Neuronal stem cell (in vitro differentiated cells): ENCODE data around the gene SHISA4.

ENCODE experiments used
- DNase-seq: peaks from one replicate; pipeline ENCODE4 v3.0.0-alpha.2; 2013; ENCODE audit warnings: low spot score
- H2AFZ ChIP-seq: one replicate; pipeline ENCODE4 v1.6.1; 2013; ENCODE audit warnings: mild to moderate bottlenecking, low read length, inconsistent platforms
- H2AK5ac ChIP-seq: 2 replicates; pipeline ENCODE4 v1.6.1; 2013; ENCODE audit warnings: low read depth, mild to moderate bottlenecking, inconsistent platforms, low read length, moderate library complexity, mixed read lengths
- H2BK120ac ChIP-seq: 2 replicates; pipeline ENCODE4 v1.6.1; 2013; ENCODE audit warnings: low read depth, mild to moderate bottlenecking, inconsistent platforms, low read length, moderate library complexity, mixed read lengths
- H2BK12ac ChIP-seq: one replicate; pipeline ENCODE4 v1.6.1; 2013; ENCODE audit warnings: low read length, inconsistent platforms
- H2BK15ac ChIP-seq: 2 replicates; pipeline ENCODE4 v1.6.1; 2013; ENCODE audit warnings: mild to moderate bottlenecking, low read length, inconsistent platforms, mixed read lengths
- H2BK5ac ChIP-seq: one replicate; pipeline ENCODE4 v1.6.1; 2013; ENCODE audit warnings: inconsistent platforms, mild to moderate bottlenecking, low read length, moderate library complexity
- H3K14ac ChIP-seq: one replicate; pipeline ENCODE4 v1.6.1; 2013; ENCODE audit warnings: low read length, inconsistent platforms
- H3K18ac ChIP-seq: 2 replicates; pipeline ENCODE4 v1.6.1; 2013; ENCODE audit warnings: low read length, inconsistent platforms
- H3K23ac ChIP-seq: 2 replicates; pipeline ENCODE4 v1.6.1; 2013; ENCODE audit warnings: low read depth, mild to moderate bottlenecking, mixed read lengths, low read length, inconsistent platforms; ENCODE audit not compliant: poor library complexity
- H3K27ac ChIP-seq: replicated peaks from 3 replicates; pipeline ENCODE4 v1.5.1; 2013; ENCODE audit warnings: low read length, inconsistent platforms
- H3K27me3 ChIP-seq, 3 experiments: 2 replicates each; pipeline ENCODE4 v1.6.1; 2013; ENCODE audit warnings: low read length in 3 of 3, mild to moderate bottlenecking in 2 of 3, inconsistent platforms in 1 of 3, low read depth in 1 of 3, mixed read lengths in 1 of 3, moderate library complexity in 1 of 3; ENCODE audit not compliant: control insufficient read depth in 3 of 3, insufficient read depth in 3 of 3
- H3K36me3 ChIP-seq, 2 donors: replicated peaks in 1 of 2; 2 replicates each; pipeline ENCODE4 v1.6.1; 2013; ENCODE audit warnings: low read length in 2 of 2; ENCODE audit not compliant: control insufficient read depth in 2 of 2, insufficient read depth in 2 of 2
- H3K4ac ChIP-seq: 2 replicates; pipeline ENCODE4 v1.6.1; 2013; ENCODE audit warnings: inconsistent platforms, mild to moderate bottlenecking, low read length, moderate library complexity
- H3K4me1 ChIP-seq, 2 donors: 1 replicate in 1 of 2; 2 replicates in 1 of 2; pipeline ENCODE4 v1.6.1; 2013; ENCODE audit warnings: low read length in 2 of 2, low read depth in 1 of 2; ENCODE audit not compliant: control insufficient read depth in 2 of 2, insufficient read depth in 1 of 2
- H3K4me2 ChIP-seq: one replicate; pipeline ENCODE4 v1.6.1; 2013; ENCODE audit warnings: mild to moderate bottlenecking, low read length, inconsistent platforms; ENCODE audit not compliant: insufficient read depth, poor library complexity, severe bottlenecking
- H3K4me3 ChIP-seq, 2 donors: 2 replicates each; pipeline ENCODE4 v1.5.1; 2013; ENCODE audit warnings: low read length in 2 of 2, mild to moderate bottlenecking in 2 of 2, inconsistent platforms in 1 of 2, moderate library complexity in 1 of 2
- H3K79me1 ChIP-seq: one replicate; pipeline ENCODE4 v1.6.1; 2013; ENCODE audit warnings: low read depth, mild to moderate bottlenecking, inconsistent platforms, low read length, moderate library complexity
- H3K9ac ChIP-seq: one replicate; pipeline ENCODE4 v1.6.1; 2013; ENCODE audit warnings: mild to moderate bottlenecking, low read depth, low read length, inconsistent platforms; ENCODE audit not compliant: poor library complexity
- H3K9me3 ChIP-seq, 2 donors: replicated peaks in 1 of 2; 2 replicates each; pipeline versions ENCODE3 to v1.6.1; 2013; ENCODE audit warnings: low read length in 2 of 2, mild to moderate bottlenecking in 2 of 2, inconsistent platforms in 1 of 2, low read depth in 1 of 2, mixed read lengths in 1 of 2, moderate library complexity in 1 of 2; ENCODE audit not compliant: control insufficient read depth in 2 of 2, insufficient read depth in 1 of 2
- H4K8ac ChIP-seq: one replicate; pipeline ENCODE4 v1.6.1; 2013; ENCODE audit warnings: low read depth, mild to moderate bottlenecking, inconsistent platforms, low read length, moderate library complexity
- H4K91ac ChIP-seq: one replicate; pipeline ENCODE4 v1.6.1; 2013; ENCODE audit warnings: low read length, low read depth, mild to moderate bottlenecking, inconsistent platforms; ENCODE audit not compliant: poor library complexity
- WGBS, 2 donors: extraction: QIAGEN DNeasy Blood & Tissue Kit; methylation state at CpG; one replicate each; pipeline ENCODE4 v1.1.7; 2013; ENCODE audit warnings: missing lambda C conversion rate in 2 of 2, mixed read lengths in 1 of 2; ENCODE audit not compliant: insufficient read length in 2 of 2, insufficient replicate concordance in 1 of 2; ENCODE audit errors: extremely low coverage in 2 of 2; 5-methylcytosine and 5-hydroxymethylcytosine counted together

SHISA4 gene

DNA sequence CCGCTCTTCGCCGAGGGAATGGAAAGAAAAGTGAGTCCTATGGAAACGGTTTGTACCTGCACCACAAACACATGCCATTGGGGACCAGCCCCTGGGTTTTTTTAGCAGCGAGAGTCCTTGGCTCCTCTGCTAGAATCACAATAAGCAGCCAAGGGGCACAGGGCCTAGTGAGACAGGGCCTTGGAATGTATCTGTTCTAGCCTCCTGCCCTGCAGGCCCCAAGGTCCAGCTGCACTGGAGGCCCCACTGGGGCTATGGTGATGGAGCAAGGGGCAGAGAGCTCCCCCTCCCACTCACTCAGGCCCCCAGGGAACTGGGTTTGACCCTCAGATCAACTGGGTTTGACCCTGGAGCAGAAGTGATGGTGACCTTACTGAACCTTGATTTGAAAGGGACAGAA is 14.4 kb downstream of the SHISA4 start:
- Histone ChIP-seq H2BK15ac (no peak overlapping the region), H3K4ac (no peak overlapping the region), H4K8ac (no peak overlapping the region), H3K9ac (no peak overlapping the region), H3K18ac (peak overlapping the region; percentile 1), H2AK5ac (peak overlapping the region; percentile 21), H3K14ac (no peak overlapping the region), H4K91ac (no peak overlapping the region), H3K79me1 (no peaks in the 10 kb centered on the region), H2BK120ac (no peak overlapping the region), H2AFZ (peak overlapping the region; percentile 26), H2BK12ac (no peak overlapping the region), H3K4me1 (peaks cover 6 to 9% of the 10 kb centered on the region in 2 donors), H3K9me3 (peaks cover 0 to 4% of the 10 kb centered on the region in 2 donors), H2BK5ac (no peak overlapping the region), H3K4me3 (no peak overlapping the region), H3K27ac (no peak overlapping the region), H3K27me3 (peaks cover 0 to 30% (median 3%) of the 10 kb centered on the region in 3 experiments), H3K36me3 (no peaks in the 10 kb centered on the region), H3K23ac (no peak overlapping the region), H3K4me2 (no peak overlapping the region)
- no CpG with 5 or more reads among the region's 5 CpGs for WGBS, 2 donors
- DNase-seq = no peak

DNA sequence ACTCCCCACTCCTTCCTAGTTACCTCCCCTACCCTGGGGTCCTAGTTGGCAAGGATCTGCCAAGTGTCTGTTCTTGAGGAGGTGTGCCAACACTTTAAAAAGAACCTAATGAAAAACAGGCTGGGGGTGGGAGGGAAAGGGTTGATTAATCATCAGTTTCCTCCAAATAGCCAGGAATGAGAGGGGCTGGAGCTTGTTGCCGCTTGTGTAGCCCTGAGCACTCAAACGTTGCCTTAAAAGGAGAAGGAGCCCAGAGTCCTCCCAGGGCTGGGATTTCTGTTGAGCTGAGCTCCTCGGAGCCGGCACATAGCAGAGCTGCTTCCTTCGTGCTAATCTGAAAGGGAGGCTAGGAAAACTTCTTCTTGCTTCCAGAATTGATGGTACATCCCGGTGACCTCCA is 15.9 kb downstream of the SHISA4 start:
- H3K79me1 ChIP-seq = no peaks in the 10 kb centered on the region
- H3K27ac ChIP-seq = no peak overlapping the region
- no peak overlapping the region for H2BK12ac ChIP-seq
- peaks cover 0 to 27% (median 1%) of the 10 kb centered on the region in 3 experiments for H3K27me3 ChIP-seq
- no peak overlapping the region for H3K23ac ChIP-seq
- H3K4ac ChIP-seq = no peak overlapping the region
- H2BK120ac ChIP-seq = no peak overlapping the region
- no peak overlapping the region for H3K4me3 ChIP-seq
- peaks cover 6 to 9% of the 10 kb centered on the region in 2 donors for H3K4me1 ChIP-seq
- H2BK15ac ChIP-seq = no peak overlapping the region
- no peak overlapping the region for H4K91ac ChIP-seq
- no peak overlapping the region for H3K18ac ChIP-seq
- no peak overlapping the region for H4K8ac ChIP-seq
- no peak for DNase-seq
- no peak overlapping the region for H3K14ac ChIP-seq
- H2AK5ac ChIP-seq = no peak overlapping the region
- no CpG with 5 or more reads among the region's 6 CpGs for WGBS, 2 donors
- H3K9ac ChIP-seq = no peak overlapping the region
- H3K4me2 ChIP-seq = no peak overlapping the region
- no peaks in the 10 kb centered on the region for H3K36me3 ChIP-seq
- H2AFZ ChIP-seq = peak overlapping the region; percentile 28
- no peak overlapping the region for H2BK5ac ChIP-seq
- H3K9me3 ChIP-seq = peaks cover 0 to 4% of the 10 kb centered on the region in 2 donors

DNA sequence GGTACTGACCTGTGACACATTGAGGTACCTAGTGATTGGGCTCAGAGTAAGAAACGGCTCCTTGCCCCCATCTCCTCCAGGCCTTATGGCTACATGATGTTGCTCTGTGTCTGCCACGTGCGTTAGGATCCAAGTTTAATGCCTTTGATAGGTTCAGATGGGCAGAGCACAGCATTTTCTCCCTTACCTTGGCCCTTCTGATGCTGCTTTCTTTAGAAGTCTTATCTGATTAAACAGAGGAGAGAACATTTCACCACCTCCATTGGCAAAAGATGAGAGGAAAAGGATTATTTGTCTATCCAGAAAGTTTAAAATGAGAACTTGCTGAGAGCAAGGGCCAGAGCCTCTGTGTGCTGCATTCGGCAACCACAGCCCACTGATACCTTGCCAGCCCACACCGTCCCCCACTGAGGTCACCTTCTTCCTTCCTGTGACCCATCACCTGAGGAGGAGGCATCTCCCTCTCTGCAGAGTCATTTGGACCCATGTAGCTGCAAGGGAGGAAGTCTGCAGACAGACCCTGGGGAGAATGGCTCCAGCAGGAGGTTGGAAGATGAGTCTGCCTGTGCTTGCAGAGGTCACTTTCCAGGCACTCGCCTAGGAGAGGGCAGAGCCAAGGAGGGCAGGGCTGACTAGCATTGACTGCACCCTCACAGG is 16.7 kb downstream of the SHISA4 start:
- H2BK12ac ChIP-seq = no peak overlapping the region
- H3K14ac ChIP-seq = no peak overlapping the region
- peaks cover 0 to 4% of the 10 kb centered on the region in 2 donors for H3K9me3 ChIP-seq
- H3K4ac ChIP-seq = no peak overlapping the region
- H2BK15ac ChIP-seq = no peak overlapping the region
- no peak overlapping the region for H4K91ac ChIP-seq
- no peak overlapping the region for H2BK5ac ChIP-seq
- H3K23ac ChIP-seq = no peak overlapping the region
- no peak for DNase-seq
- H3K4me3 ChIP-seq = no peak overlapping the region
- H3K9ac ChIP-seq = no peak overlapping the region
- H3K79me1 ChIP-seq = no peaks in the 10 kb centered on the region
- no peak overlapping the region for H3K4me2 ChIP-seq
- H3K27me3 ChIP-seq = peaks cover 0 to 32% (median 1%) of the 10 kb centered on the region in 3 experiments
- no peak overlapping the region for H2AFZ ChIP-seq
- WGBS, 2 donors = no CpG with 5 or more reads among the region's 6 CpGs
- H2BK120ac ChIP-seq = no peak overlapping the region
- H2AK5ac ChIP-seq = no peak overlapping the region
- no peaks in the 10 kb centered on the region for H3K36me3 ChIP-seq
- H3K4me1 ChIP-seq = peaks cover 6 to 9% of the 10 kb centered on the region in 2 donors
- no peak overlapping the region for H4K8ac ChIP-seq
- no peak overlapping the region for H3K27ac ChIP-seq
- H3K18ac ChIP-seq = no peak overlapping the region

DNA sequence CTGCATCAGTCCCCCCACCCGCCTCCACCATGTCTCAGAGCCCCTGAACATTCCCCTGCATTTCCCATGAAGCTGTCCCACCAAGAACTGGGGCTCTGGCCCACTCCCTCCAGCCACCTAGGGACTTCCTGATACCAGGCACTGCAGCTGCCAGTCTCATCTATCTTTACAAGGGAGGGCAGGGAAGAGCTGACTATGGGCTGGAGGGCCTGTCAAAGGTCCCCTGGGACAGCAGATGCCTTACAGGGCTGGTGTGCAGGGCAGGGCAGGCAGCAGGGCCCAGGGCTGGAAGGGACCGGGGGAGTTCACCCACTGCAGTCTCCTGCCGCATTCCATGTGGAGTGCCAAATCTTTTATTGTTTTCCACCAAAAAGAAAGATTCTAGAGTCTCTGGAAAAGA is 17.6 kb downstream of the SHISA4 start:
- no peak overlapping the region for H2AFZ ChIP-seq

More for the DNA sequence above, 17.6 kb downstream of the SHISA4 start:
- DNase-seq = no peak
- H3K36me3 ChIP-seq = no peaks in the 10 kb centered on the region
- H3K4me1 ChIP-seq = peaks cover 6 to 9% of the 10 kb centered on the region in 2 donors
- no peak overlapping the region for H3K14ac ChIP-seq
- H3K27ac ChIP-seq = no peak overlapping the region
- no peak overlapping the region for H4K8ac ChIP-seq
- H2BK120ac ChIP-seq = no peak overlapping the region
- H3K4me3 ChIP-seq = no peak overlapping the region
- peaks cover 0 to 35% (median 1%) of the 10 kb centered on the region in 3 experiments for H3K27me3 ChIP-seq
- no peak overlapping the region for H2BK12ac ChIP-seq
- no peaks in the 10 kb centered on the region for H3K79me1 ChIP-seq
- no peak overlapping the region for H2BK5ac ChIP-seq
- no peak overlapping the region for H2BK15ac ChIP-seq
- no peak overlapping the region for H2AK5ac ChIP-seq
- no peak overlapping the region for H3K23ac ChIP-seq
- H4K91ac ChIP-seq = no peak overlapping the region
- H3K4me2 ChIP-seq = no peak overlapping the region
- H3K9me3 ChIP-seq = peaks cover 0 to 4% of the 10 kb centered on the region in 2 donors
- H3K9ac ChIP-seq = no peak overlapping the region
- H3K4ac ChIP-seq = no peak overlapping the region
- whole genome bisulfite sequencing, 2 donors = no CpG with 5 or more reads among the region's 3 CpGs
- H3K18ac ChIP-seq = no peak overlapping the region
